ENCODE results near the gene PBX1. TPM values are rescaled to one million over a fixed set of nuclear protein-coding genes. Genes with fewer than 3 reads are reported as not detected.
A peak's percentile ranks its signal among the peaks of the same experiment; 100 is the strongest.

PBX1 gene
- total RNA-seq, 2 donors from 2014 or later = 59.9 to 79.2 TPM

GRCh38 chr1:164863056-164863455 lies 304.1 kb downstream of the PBX1 start:
- Mint-ChIP-seq H3K36me3 (ENCODE audit: low read depth) (no peaks in the 10 kb centered on the region), H3K27ac (peak overlapping the region; percentile 21), H3K9me3 (no peaks in the 10 kb centered on the region), H3K4me1 (peaks cover 55% of the 10 kb centered on the region), H3K27me3 (ENCODE audit: insufficient read depth) (peaks cover 50% of the 10 kb centered on the region), H3K4me3 (no peak overlapping the region)
- TF ChIP-seq CTCF (conservative IDR thresholded peaks at IDR 0.05) = no peak
- no peak overlapping the region for H3K4me3 ChIP-seq (ENCODE audit: low read length)
- peaks cover 5% of the 10 kb centered on the region for H3K9me3 ChIP-seq (ENCODE audit: control insufficient read depth, low read length)
- peaks cover 15% of the 10 kb centered on the region for H3K4me1 ChIP-seq (ENCODE audit: control insufficient read depth, insufficient read depth, low read length)
- H3K9ac ChIP-seq (ENCODE audit: extremely low read depth, low read length, poor library complexity, severe bottlenecking) = no peak overlapping the region
- peaks cover 13% of the 10 kb centered on the region for H3K27me3 ChIP-seq (ENCODE audit: control insufficient read depth, insufficient read depth, low read length, poor library complexity, severe bottlenecking)
- 0 to 8% methylated on average over 1 to 4 of the region's 4 CpGs for WGBS, 2 experiments (ENCODE audit: insufficient coverage in 1 of 2, insufficient read length in 1 of 2)
- no peak overlapping the region for H3K27ac ChIP-seq (ENCODE audit: low read depth, low read length)
- no peaks in the 10 kb centered on the region for H3K36me3 ChIP-seq (ENCODE audit: control insufficient read depth, insufficient read depth, low read length)
- DNase-seq = peak; percentile 85

- TF ChIP-seq CTCF (conservative IDR thresholded peaks at IDR 0.05) = no peak
- H3K27ac ChIP-seq (ENCODE audit: low read depth, low read length) = no peak overlapping the region
- H3K27me3 ChIP-seq (ENCODE audit: control insufficient read depth, insufficient read depth, low read length, poor library complexity, severe bottlenecking) = peaks cover 14% of the 10 kb centered on the region
- peaks cover 10% of the 10 kb centered on the region for H3K4me1 ChIP-seq (ENCODE audit: control insufficient read depth, insufficient read depth, low read length)
- H3K9me3 ChIP-seq (ENCODE audit: control insufficient read depth, low read length) = peaks cover 5% of the 10 kb centered on the region
- peak overlapping the region; percentile 22 for H3K4me3 ChIP-seq (ENCODE audit: low read length)
- H3K36me3 ChIP-seq (ENCODE audit: control insufficient read depth, insufficient read depth, low read length) = no peaks in the 10 kb centered on the region
- no peak for DNase-seq
- H3K9ac ChIP-seq (ENCODE audit: extremely low read depth, low read length, poor library complexity, severe bottlenecking) = no peak overlapping the region
- Mint-ChIP-seq H3K4me3 (no peak overlapping the region), H3K27ac (no peak overlapping the region), H3K4me1 (peaks cover 47% of the 10 kb centered on the region), H3K9me3 (no peaks in the 10 kb centered on the region), H3K36me3 (ENCODE audit: low read depth) (no peaks in the 10 kb centered on the region), H3K27me3 (ENCODE audit: insufficient read depth) (peaks cover 59% of the 10 kb centered on the region)
- 93 to 100% methylated on average over 2 of the region's 3 CpGs for WGBS, 2 experiments (ENCODE audit: insufficient coverage in 1 of 2, insufficient read length in 1 of 2)
These were observed 305.2 kb downstream of the PBX1 start for GRCh38 chr1:164864161-164864560.

- Mint-ChIP-seq H3K4me1 (peaks cover 40% of the 10 kb centered on the region), H3K36me3 (ENCODE audit: low read depth) (no peaks in the 10 kb centered on the region), H3K27me3 (ENCODE audit: insufficient read depth) (peaks cover 58% of the 10 kb centered on the region), H3K4me3 (no peak overlapping the region), H3K9me3 (no peaks in the 10 kb centered on the region), H3K27ac (no peak overlapping the region)
- WGBS, 2 experiments (ENCODE audit: insufficient coverage in 1 of 2, insufficient read length in 1 of 2) = 94% methylated on average over 4 of the region's 4 CpGs; no CpG with 5 or more reads in 1 of the 2 experiments
- no peak for DNase-seq
- Histone ChIP-seq H3K4me3 (ENCODE audit: low read length) (no peak overlapping the region), H3K9ac (ENCODE audit: extremely low read depth, low read length, poor library complexity, severe bottlenecking) (no peak overlapping the region), H3K27ac (ENCODE audit: low read depth, low read length) (no peak overlapping the region), H3K27me3 (ENCODE audit: control insufficient read depth, insufficient read depth, low read length, poor library complexity, severe bottlenecking) (peaks cover 14% of the 10 kb centered on the region), H3K36me3 (ENCODE audit: control insufficient read depth, insufficient read depth, low read length) (no peaks in the 10 kb centered on the region), H3K4me1 (ENCODE audit: control insufficient read depth, insufficient read depth, low read length) (peaks cover 10% of the 10 kb centered on the region), H3K9me3 (ENCODE audit: control insufficient read depth, low read length) (peaks cover 5% of the 10 kb centered on the region)
- TF ChIP-seq CTCF (conservative IDR thresholded peaks at IDR 0.05) = no peak
These were observed 306.4 kb downstream of the PBX1 start for GRCh38 chr1:164865385-164865784.

Data from endodermal cell (in vitro differentiated cells).